DOHH2 (cell line): ENCODE data around the gene BLOC1S4.
"Not testable (repeated sequence)": the region's sequence is repeated elsewhere in the genome, so short reads cannot be mapped to it uniquely, and the experiment has no call there.

Experiments
- CTCF ChIP-seq: fragments of 200-600 bp; sonication (generic); IDR thresholded peaks from one replicate; pipeline ENCODE4 v1.5.1; 2014; ENCODE audit warnings: antibody characterized with exemption, mild to moderate bottlenecking, low read depth, low read length; ENCODE audit not compliant: poor library complexity, severe bottlenecking
- EZH2phosphoT487 ChIP-seq: fragments of 200-600 bp; sonication (generic); IDR thresholded peaks from 2 replicates; pipeline ENCODE4 v1.6.1; 2017; ENCODE audit warnings: borderline replicate concordance, mild to moderate bottlenecking, antibody characterized with exemption, low read length, moderate library complexity, mixed read lengths

- TF ChIP-seq CTCF, EZH2phosphoT487: not testable (repeated sequence)
Measured at GRCh38 chr4:6756345-6756744, 40.4 kb downstream of the BLOC1S4 start.
